ENCODE measurements around the gene SCLY.
"Not testable (repeated sequence)": the region's sequence is repeated elsewhere in the genome, so short reads cannot be mapped to it uniquely, and the experiment has no call there.

Gene SCLY

GRCh38 chr2:238040918-238041317, 19.9 kb upstream of the SCLY start:
- no peak for DNase-seq (ENCODE audit: low read depth)

DNA sequence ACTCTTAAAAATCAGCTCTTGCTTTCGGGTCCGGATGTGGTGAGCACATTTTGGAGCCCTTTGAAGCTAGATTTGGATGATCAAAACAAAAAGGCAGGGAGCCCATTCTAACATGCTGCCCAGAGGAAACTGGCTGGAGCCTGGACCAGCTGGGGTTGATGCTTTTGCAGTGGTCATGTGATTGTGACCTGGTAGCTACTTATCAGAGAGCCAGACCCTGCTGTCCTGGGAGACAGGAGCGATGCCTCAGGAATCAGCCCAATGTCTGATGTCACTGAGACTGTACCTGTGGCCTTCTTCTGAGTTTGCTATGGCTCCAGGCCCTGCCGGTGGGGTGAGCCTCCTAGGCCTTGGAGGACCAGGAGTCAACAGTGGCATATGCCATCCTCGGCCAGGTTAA, 18.7 kb upstream of the SCLY start:
- DNase-seq (ENCODE audit: low read depth) = no peak

GRCh38 chr2:238042849-238043584, 17.8 kb upstream of the SCLY start:
- no peak for DNase-seq (ENCODE audit: low read depth)

GRCh38 chr2:238043851-238044250, 16.9 kb upstream of the SCLY start:
- no peak for DNase-seq (ENCODE audit: low read depth)

- DNase-seq (ENCODE audit: low read depth) = no peak
These were observed 15.2 kb upstream of the SCLY start for GRCh38 chr2:238045575-238045974.

- no peak for DNase-seq (ENCODE audit: low read depth)
These were observed 14.0 kb upstream of the SCLY start for GRCh38 chr2:238046725-238047270.

GRCh38 chr2:238053191-238053776, 7.5 kb upstream of the SCLY start:
- no peak for DNase-seq (ENCODE audit: low read depth)

- DNase-seq (ENCODE audit: low read depth) = no peak
These were observed 5.0 kb upstream of the SCLY start for GRCh38 chr2:238055841-238056240.

DNA sequence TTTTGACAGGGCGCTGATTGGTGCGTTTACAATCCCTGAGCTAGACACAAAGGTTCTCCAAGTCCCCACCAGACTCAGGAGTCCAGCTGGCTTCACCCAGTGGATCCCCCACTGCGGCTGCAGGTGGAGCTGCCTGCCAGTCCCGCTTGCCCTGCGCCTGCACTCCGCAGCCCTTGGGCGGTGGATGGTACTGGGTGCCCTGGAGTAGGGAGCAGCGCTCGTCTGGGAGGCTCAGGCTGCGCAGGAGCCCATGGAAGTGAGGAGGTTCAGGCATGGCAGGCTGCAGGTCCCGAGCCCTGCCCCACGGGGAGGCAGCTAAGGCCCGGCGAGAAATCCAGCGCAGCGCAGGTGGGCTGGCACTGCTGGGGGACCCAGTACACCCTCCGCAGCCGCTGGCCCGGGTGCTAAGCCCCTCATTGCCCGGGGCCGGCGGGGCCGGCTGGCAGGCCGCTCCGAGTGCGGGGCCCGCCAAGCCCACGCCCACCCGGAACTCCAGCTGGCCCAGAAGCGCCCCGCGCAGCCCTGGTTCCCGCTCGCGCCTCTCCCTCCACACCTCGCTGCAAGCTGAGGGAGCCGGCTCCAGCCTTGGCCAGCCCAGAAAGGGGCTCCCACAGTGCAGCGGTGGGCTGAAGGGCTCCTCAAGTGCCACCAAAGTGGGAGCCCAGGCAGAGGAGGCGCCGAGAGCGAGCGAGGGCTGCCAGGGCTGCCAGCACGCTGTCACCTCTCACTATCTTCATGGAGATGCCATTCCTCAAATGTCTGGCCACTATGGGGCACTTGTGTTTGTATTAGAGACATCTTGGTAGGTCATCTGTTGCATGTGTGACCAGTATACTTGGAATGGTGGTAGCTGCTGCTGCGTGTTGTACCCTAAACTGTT, 2.9 kb upstream of the SCLY start:
- not testable (repeated sequence) for DNase-seq (ENCODE audit: low read depth)

DNA sequence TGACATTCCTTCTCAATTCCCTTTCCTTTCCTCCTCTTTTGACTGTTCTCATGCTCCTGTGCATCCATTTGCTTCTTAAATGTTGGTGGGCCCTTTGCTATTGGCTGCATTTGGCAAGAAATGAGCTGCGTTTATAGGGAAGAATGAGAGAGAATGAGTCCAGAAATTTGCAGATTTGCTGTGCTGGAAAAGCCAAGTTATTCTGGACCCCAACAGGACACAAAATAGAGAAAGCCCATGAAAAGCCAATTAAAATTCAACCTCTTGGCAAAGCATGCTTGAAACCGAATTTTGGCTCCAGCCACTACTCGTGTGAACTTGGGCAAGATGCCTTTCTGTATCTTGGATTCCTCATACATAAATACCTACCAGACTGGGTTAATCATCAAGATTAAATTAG, 1.3 kb upstream of the SCLY start:
- DNase-seq (ENCODE audit: low read depth) = no peak

GRCh38 chr2:238060096-238060541, 682 bp upstream of the SCLY start:
- DNase-seq (ENCODE audit: low read depth) = no peak

DNA sequence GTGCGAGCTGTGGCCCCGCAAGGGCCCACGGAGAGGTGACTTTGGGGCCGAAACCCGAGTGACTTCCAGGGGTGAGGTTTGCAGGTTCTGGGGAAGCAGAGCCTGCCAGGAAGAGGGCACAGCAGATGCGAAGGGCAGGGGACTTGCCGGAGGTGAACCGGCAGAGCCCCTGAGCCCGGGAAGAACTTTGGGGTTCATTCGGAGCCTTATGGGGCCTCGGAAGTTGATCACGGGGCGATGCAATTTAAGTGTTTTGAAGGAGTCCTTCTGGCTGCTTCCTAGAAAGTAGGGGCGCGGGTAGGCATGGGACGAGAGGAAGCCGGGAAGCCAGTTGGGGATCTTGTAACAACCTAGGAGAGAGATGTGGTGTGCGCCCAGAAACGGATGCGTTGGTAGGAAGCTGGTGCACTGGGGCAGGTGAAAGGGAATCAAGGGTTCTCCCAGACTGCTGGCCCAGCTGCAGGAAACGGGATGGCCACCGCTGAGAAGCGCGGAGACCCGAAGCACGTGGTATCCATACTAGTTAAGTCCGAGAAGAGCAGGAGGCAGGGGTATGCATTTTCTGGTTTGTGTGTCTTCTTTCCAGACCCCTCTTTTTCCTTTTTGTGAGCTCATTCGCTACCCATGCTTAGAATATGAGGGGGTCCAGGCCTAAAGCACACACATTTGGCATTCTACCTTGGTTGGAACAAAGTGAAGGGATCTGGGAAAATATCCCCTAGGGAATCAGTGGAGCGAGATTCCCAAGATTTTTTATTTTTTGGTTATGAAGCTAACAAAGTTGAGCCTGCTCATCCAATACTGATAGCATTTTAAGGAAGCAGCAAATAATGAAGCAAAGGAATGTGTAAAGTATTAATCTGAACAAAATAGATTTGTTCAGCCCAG, 758 bp downstream of the SCLY start:
- DNase-seq (ENCODE audit: low read depth) = no peak

DNA sequence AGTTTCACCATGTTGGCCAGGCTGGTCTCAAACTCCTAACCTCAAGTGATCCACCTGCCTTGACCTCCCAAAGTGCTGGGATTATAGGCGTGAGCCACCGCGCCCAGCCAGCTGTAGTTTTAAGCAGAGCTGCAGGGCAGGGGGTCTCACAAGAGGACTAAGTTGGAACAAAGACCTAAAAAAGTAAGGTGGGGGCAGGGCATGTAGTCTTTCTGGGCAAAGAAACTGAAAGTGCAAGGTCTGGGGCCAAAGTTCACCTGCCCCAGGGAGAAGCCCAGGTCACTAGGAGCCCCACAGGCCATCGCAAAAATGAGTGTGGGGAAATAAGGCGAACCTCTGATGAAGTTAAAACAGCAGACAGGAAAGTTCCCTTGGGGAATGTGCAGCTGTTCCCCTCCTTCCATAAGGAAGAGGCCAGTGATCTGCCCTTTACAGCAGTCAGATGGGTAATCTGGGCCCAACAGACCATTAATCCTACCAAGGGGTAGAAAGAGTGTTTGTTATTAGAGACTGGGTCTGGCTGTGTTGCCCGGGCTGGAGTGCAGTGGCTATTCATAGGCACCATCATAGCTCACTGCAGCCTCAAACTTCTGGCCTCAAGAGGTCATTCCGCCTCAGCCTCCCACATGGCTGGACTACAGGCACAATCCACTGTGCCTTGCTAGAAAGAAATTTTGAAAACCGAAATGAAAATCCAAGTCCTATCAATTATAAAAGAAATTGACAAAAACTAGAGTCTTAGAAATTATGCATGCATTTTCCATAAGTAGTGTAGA, 2.8 kb downstream of the SCLY start:
- no peak for DNase-seq (ENCODE audit: low read depth)

DNA sequence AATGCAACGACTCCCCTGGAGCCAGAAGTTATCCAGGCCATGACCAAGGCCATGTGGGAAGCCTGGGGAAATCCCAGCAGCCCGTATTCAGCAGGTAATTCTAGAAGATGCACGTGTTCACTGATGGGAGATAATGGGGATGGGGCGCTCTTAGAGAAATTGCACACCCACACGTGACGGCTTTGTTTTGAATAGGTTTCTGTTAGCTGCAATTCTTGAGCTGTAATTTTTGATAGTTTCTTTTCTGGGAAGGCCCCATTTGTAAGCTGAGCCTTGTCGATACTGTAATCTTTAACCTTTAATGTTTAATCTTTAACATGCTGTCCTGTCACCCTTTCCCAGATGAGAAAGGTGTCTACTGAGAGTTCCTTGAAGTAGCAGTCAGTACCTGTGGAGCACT, 3.6 kb downstream of the SCLY start:
- no peak for DNase-seq (ENCODE audit: low read depth)

DNA sequence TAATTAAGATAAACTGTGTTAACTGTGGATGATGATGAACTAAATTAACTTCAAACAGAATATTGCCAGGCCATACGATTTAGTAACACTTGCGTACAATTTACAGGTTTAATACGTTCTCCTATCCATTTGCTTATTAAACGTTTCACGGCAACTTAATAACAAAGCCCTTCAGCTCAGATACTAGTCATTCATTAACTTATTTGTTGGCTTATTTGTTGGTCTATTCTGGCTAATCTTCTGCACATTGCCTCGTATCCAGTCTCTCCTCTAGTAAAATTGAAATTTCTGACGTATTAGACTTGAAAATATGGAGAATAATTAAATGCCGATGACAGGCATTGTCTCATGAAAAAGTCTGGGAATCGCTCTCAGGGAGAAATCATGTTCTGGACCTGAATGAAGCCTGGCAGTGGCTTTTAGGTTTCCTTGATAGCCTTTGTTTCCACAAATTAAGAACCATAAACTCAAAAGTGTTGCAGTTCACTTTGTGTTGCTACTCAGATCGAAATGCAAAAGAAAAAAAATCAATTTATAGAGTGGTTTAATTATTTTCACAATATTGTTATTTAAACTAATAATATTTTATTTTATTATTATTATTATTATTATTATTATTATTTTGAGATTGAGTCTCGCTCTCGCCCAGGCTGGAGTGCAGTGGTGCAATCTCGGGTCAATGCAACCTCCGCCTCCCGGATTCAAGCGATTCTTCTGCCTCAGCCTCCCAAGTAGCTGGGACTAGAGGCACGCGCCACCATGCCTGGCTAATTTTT, 4.5 kb downstream of the SCLY start:
- DNase-seq (ENCODE audit: low read depth) = no peak

DNA sequence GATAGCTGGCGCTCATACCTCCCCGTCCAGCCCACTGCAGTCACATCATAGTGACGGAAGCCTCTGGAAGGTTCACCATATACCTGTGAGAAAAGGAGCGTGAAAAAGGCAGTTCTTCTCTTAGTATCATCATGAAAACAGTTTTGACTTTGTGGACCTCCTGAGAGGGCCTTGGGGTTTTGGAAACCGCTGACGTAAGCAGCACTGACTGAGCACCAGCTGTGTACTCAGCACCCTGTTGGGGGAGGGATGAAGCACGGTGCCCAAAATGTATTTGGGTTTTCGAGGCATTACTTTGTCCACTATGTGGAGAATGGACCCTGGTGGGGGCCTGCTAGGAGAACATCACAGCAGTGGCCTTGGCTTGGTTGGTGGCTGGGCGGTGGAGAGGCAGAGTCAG, 5.4 kb downstream of the SCLY start:
- no peak for DNase-seq (ENCODE audit: low read depth)

DNA sequence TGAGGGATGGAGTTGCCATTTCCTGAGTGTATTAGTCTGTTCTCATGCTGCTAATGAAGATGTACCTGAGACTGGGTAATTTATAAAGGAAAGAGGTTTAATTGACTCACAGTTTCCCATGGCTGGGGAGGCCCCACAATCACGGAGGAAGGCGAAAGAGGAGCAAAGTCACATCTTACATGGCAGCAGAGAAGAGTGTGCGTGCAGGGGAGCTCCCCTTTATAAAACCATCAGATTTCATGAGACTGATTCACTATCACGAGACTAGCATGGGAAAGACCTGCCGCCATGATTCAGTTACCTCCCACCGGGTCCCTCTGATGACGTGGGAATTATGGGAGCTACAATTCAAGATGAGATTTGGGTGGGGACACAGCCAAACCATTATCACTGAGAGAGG, 5.9 kb downstream of the SCLY start:
- DNase-seq (ENCODE audit: low read depth) = not testable (repeated sequence)

DNA sequence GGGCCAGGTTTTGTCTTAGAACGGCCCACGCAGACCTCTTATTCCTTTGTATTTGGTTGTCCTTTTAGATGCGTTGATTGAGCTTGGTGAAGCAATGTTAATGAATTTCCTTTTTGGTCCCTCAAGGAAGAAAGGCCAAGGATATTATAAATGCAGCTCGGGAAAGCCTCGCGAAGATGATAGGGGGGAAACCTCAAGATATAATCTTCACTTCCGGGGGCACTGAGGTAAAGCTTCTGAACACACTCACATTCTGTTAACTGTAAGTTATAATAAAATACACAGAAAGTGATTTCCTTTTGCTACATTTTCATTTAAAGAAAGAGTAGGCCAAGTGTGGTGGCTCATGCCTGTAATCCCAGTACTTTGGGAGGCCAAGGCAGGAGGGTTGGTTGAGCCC, 7.1 kb downstream of the SCLY start:
- no peak for DNase-seq (ENCODE audit: low read depth)

GRCh38 chr2:238069021-238069709, 8.4 kb downstream of the SCLY start:
- no peak for DNase-seq (ENCODE audit: low read depth)
